HG03103 (cell line): ENCODE data around the gene PAX3.

ENCODE experiments used
- ATAC-seq: cut with Tn5 transposase; IDR thresholded peaks from one replicate; pipeline ENCODE4 v1.9.1; 2021; ENCODE audit warnings: low read depth; ENCODE audit not compliant: unreplicated experiment

Gene PAX3

DNA sequence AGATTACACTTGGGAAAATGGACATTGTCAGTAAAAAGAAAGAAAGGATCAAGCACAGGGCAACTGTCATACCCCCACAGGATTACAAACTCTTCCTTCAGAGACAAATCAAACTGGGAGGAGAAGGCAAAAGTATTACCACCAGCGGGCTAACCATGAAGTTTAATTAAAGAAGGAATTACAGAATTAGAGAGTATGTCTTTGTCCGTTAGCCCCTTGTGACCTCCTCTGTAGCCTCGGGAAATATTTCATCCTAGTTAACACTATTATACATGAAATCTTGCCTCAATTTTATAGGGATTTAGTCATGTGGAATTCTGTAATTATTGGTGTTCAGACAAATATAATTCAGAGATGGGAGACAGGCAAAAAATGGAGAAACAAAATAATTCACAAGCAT is 60.7 kb downstream of the PAX3 start:
- no peak for ATAC-seq

DNA sequence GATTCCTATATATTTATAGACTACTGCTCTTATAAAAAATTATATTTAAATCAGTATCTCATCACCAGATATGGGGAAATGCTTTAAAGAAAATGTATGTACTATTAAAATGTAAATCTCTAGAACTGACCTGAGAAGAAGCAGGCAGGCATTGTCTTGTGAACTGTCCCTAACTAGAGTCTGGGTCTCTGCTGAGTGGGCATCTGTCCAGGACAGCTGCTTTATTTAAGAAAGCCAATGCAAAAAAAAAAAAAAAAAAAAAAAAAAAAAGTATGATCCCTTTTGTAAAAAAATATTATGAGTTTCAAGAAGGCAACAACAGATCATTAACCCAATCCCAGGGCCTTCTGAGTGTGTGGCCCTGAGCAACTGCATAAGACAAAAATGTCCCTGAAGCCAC is 66.0 kb downstream of the PAX3 start:
- ATAC-seq, result no peak

DNA sequence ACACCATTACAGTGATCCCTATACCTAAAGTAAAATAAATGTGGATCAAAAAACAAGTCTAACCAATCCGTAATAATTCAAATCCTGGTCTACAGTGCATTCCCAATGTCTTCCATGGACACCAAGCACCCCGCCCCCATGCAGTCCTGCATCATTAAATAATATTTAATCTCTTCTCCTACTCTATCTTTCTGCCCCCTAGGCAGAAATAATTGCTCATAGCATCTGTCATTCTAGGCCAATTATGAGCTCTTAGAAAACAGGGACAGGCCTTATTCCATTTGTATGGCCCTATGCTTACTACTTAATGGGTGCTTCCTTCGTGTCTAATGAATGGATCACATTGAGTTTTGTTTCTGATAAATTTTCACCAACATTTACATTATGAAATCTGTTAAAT is 66.4 kb downstream of the PAX3 start:
- no peak for ATAC-seq

DNA sequence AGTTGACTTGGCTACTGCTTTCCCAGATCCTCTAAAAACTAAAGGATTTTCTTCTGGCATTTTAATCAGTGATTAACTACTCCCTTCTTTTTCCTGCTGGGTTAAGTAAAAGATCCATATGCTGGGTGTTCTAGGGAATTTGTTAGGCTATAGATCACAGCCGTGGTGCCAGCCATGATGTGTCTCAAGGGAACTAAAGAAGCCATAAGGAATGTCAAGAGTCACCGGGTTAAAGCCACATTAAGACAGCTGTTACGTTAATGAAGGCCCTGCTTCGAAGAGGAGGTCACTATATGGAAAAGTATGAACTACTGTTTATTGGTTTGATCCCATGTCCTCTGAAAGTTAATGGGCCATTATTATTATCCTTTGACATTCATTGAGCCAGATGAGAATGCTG is 70.7 kb downstream of the PAX3 start:
- no peak for ATAC-seq

DNA sequence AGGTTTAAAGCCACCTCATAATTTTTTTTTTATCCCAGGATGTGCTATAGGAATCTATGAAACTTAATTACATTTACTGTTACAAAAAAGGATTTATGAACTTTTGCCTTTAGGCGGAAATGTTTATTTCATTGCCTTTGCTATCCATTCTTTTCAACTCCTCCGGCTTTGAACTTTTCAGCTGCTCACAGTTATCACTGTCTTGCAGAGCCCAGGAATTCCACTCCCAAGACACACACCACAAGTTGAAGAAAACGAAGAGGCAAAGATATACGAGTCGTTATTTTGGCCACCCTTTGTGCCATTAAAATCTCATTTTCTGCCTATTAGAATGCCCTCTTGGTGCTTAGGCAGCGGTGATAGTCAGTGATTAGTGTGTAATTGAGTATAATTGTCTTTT is 80.0 kb downstream of the PAX3 start:
- ATAC-seq, result no peak

DNA sequence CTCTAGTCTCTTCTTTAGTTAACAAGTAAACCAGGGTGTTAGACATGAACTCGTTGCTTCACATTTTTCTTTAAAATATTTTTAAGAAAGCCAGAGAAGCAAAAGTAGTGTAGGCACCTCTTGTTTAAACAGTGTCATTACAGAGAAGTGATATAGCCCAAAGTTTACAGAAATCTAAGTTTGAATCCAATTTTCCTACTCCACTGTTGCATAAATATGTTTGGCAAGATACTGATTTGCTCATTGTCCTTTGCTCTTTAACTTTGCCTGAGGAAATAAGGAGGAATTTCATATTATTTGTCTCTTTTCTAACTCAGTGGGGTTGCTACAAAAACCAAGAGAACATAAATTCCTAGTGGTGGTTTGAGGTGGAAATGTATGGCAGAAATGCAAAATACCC is 81.1 kb downstream of the PAX3 start:
- ATAC-seq, result no peak

DNA sequence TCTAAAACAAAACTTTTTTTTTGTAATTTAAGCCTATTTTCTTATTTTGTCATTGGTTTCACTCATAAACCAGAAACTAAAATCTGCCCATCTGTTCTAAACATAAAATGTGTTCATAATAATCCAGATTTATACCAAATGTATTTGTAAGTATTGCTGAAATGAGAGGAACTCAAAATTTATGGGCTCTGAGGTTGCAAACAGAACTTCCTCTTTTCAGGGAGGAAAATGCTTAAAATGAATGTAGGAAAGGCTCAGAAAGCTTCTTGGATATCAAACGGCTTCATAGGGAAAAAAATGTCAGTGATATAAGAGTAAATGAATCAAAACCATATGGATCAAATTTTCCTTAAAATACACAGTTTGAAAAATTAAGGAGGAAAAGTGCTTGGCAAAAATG is 83.9 kb downstream of the PAX3 start:
- no peak for ATAC-seq

DNA sequence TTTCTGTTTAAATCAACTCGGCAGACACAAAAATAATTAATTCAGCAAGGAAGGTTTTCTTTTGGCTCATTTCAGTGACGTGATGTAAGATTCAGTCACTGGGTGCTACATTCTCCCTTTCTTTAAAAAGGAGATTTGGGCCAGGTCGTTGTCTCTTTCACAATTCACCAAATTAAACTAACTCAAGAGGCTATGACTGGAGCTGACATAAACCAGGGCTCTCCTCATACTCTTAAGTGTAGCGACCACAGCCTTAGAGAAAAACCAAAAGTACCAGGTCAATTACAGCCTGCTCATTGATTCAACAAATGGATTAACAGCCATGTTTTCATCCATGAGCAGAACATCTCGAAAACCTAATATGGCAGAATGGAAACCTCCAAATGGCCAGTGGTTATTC is 85.7 kb downstream of the PAX3 start:
- no peak for ATAC-seq

DNA sequence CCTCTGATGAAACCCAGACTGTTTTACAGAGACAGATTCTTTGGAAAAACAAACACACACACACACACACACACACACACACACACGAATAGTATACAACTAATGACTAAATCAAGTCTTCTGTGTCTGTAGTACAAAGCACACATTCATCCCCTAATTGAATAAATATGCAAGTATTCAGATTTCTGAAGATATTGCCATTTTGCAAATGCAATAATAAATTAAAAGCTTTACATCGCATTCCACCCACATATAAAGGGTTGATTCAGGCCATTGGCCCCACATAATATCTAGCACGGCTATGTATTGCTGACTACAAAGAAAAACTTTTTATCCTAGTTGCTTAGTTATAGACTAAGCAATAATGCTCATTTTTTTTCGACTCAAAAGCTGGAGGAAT is 86.2 kb downstream of the PAX3 start:
- no peak for ATAC-seq

DNA sequence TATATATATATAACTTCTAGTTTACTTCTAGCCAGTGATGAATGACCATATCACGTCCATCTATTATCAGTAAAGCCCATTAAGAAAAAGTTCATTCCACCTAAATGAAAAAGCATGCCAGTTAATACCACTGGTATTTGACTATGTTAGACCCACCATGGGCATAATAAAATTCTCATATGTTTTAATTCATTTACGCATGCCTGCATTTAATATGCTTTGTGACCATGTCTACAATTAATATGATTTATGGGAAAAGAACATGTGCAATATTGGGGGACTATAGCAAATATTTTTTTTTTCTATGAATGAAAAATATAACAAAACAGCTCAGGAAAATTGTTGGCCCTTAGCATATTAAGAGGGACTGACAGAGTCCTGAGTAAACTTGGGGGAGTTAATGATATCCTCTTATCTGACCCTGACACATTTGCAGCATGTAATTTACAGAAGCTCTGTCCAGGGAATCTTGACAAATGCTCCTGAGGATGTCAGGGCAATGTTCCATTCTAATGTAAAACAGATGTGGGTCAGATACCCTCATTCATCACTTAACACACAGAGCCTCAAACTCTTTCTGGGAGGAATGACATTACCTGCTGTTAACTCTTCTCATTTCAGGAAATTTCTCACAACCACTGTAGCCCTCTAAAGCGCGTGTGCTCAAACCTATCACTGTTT is 90.6 kb downstream of the PAX3 start:
- no peak for ATAC-seq

DNA sequence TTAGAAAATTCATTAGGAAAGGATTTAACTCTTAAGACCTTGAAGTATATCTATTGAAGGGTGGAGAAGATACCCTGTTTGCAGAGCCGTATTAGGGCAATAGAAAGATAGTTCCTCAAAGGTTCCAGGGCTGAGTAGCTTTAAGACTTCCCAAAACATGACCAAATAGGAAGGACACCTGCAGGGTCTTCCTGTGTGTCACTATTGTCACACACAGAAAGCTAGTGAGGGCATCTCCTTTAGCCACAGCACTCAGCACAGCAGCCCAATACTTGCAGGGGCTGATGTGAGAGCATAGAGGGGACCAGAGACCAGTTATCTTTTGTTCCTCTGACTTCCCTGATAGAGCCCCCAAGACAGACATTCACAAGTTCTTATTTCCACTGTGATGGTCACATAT is 93.7 kb downstream of the PAX3 start:
- no peak for ATAC-seq

DNA sequence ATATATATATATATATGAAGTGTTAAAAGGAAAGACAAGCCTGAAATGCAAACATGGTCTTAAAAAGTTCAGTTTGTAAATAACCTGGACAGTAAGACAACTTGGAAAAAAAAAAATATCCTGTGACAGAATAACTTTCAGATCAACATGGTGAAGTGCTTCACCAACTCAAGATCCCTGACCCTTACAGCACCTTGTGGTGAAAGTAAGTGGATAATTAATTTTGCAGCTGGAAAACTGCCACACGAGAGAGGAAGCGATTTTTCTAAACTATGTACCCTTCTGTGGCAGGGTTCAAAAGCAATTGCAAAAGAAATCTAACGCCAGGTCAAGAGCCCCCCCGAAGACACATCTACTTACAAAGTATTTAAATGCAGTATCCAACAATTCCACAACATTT is 95.8 kb downstream of the PAX3 start:
- ATAC-seq, result no peak

DNA sequence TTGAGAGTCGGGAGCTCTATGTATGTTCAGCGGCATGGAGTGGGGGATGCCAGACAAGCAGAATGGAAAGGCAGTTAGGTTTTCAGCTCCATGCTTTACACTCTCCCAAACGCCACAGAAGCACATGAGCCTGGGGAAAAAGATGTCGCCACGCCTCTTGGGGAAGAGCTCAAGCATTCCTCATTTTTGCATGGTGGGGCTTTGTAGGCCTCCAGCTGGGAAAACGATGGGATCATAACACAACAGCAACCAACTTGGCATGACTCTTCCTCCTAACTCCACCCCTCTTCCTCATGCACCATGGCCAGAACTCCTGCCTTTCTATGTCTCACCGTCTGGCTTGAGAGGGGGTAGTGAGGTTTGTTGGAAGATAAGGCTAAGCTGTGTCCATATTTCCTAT is 102.6 kb downstream of the PAX3 start:
- ATAC-seq, result no peak

DNA sequence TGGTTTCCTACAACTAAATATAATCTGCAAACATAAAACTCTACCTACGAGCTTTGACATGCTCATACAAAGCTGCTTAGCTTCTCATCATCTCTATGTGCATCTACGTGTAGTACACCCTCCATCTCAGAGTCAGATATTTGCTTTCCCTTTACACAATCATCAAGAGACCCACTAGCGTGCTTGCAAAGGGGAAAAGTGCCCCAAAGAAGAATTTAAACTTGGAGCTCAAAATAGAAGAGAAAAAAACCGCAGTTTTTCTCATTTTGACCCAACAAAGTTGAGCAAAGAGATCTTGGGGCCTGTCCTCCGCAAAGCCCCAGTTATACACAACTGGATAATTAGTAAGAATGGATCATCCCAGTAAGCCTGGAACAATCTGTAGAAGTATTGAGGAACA is 104.1 kb downstream of the PAX3 start:
- ATAC-seq, result peak; percentile 38

DNA sequence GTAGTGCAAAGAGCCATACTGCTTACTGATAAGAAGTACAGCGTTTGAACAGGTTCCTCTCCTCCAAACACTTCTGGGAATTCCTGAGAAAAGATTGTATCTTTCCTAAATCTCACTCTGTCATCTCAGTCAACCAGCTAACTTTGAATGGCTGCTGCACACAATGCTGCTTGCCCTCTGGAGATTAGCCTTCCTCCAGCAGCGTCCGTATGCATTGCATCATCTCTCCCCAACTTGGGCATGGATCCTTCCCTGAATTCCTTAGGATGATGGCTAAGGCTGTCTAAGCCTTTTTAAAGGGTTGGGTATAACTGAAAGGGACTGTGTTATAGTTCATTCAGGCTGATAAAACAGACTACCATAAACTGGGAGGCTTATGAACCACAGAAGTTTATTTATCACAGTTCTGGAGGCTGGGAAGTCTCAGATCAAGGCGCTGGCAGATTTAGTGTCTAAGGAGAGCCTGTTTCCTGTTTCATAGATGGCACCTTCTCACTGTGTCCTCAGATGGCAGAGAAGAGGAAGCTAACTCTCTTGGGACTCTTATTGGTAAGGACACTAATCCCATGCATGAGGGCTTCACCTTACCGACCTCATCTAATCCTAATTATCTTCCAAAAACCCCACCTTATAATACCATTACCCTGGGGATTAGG is 105.3 kb downstream of the PAX3 start:
- no peak for ATAC-seq

DNA sequence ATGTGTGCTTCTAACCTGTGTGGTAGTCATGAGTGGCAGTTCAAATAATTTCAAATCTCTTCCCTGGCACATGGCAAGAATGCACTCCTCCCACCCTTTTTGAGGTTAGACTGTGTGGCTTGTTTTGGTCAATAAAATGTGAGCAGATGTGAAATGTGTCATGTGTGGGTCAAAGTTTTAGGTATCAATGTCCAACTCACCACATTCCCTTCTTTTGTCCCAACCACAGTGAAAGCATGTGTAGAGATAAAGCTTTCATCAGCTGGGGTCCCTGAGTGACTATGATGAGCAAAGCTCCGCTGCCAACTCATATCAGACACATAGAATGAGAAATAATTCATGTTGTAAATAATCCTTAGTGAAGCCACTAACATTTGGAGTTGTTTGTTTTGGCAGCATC is 118.2 kb downstream of the PAX3 start:
- ATAC-seq, result no peak

DNA sequence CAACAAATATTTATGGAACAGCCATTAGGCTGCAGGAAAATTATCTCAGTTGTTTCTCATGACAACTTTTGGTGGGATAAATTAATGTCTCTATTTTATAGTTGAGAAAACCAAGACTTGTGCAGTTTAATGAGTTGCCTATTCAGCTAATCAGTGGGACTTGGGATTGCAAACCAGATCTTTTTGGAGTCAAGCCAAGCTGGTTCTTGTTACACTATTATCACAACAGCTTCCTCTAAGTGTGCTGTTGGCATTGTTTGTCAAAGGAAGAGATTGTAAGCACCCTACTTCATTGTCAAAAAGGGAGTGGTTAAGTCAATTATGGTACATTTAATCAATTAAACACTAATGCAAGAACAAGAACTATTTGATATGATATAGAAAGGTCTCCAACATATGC is 119.2 kb downstream of the PAX3 start:
- no peak for ATAC-seq

DNA sequence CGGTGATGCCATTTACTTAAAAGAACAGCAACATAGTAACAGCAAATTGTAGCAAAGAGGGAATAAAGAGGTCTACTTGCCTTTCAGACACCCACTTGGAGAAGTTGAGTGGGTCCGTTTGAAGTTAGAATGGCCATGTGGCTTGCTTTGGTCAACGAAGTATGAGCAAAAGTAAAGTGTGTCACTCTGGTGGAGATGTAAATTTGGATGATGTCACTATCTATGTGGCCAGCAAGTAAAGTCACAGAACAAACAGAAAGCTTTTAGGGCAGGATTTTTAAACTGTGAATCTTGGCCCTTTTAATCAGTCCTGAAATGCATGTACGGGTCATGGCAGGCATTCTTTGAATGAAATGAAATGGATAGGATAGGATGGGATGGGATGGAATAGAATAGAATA is 120.3 kb downstream of the PAX3 start:
- ATAC-seq, result no peak

DNA sequence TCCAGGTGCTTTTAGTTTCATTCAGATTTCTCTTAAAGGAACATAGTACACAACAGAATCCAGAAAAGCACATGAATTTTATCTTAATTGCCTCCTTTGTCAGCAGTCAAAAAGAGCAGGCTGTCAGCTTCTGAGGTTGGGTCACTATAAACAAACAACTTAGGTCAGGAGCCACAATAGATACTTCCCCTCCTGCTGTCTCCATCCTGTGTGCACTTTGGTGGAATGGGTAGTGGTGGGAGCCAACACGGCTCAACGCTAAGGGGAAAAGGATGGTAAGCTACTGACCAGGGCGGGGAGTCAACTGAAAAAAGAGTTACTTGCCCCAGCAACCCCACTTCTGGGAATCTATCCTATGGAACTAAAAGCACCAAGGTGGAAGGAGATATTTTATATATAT is 121.9 kb downstream of the PAX3 start:
- ATAC-seq, result no peak

DNA sequence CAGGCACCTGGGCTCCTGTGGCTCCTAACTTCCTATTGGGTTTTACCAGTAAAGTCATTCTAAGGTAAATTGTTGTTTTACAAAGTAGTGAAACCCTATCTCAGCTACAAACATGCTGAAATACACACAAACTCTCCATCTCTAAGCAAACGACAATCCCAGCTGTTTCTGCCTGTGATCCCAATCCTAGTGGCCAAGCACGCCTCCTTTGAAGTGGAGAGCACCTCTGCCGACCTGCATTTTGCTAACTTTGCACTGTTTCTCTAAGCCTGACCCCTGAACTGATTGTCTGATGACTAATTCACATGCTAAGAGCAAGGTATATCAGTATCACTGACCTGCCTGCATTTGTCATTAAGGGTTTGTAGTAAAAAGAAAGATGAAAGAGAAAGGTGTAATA is 124.3 kb downstream of the PAX3 start:
- ATAC-seq, result no peak

DNA sequence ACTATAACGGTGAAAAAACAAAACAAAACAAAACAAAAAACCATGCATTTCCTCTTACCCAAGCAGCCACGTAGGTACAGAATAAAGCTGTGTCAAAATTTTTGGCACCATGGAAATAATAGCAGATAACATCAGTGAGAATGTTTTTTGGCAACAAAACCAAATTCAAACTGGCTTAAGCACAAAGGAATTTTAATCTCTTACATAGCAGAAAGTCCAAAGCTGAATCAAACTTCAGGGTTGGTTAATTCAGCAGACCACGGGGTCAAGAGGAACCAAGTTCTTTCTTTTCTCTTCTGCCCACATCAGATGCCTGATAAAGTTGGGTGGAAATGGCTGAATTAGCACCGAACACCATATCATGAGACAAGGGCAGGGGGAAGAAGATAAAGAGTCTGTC is 129.5 kb downstream of the PAX3 start:
- no peak for ATAC-seq

DNA sequence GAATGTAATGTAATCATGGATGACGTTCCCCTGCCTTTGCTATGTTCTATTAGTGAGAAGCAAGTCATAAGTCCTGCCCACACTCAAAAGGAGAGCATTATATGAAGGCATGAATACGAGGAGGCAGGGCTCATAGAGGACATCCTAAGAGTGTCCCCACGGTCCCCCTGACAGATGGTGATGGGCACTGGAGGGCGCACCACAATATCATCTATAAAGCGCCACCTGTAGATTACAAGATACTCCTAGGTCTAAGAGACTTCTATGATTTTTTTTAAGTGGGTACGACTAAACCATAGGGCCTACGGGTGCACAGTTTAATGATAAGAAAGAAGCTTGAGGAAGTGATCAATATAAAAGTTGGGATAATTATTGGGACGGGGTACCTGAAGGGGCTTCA is 131.0 kb downstream of the PAX3 start:
- ATAC-seq, result no peak

DNA sequence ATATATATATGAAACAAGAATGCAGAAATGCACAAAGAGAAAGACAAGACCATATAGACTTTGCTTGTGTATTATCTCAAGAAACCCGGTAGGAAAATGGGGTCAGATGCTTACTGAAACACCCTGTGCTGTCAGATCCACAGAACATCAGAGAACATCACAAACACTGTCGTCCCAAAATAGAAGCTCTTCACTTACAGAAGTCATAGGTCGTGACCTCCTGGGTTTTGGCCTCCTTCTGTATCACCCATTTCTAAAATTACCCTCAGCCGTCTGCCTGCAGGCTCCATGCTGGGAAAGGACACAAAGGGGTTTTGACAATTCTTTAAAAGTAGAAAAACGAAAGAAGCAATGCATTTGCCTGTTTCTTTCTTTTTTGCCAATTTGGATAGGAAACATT is 137.9 kb downstream of the PAX3 start:
- no peak for ATAC-seq
